GM12874 (cell line): ENCODE results near the gene SMPX.

ENCODE experiments used
- CTCF ChIP-seq: IDR thresholded peaks from 2 replicates; pipeline ENCODE4 v1.5.1; 2011; ENCODE audit warnings: low read depth, mild to moderate bottlenecking, control low read depth, low read length, moderate library complexity; ENCODE audit not compliant: insufficient read depth

SMPX gene

GRCh38 chrX:21781525-21781924, 23.6 kb upstream of the SMPX start:
- no peak for TF ChIP-seq CTCF

- TF ChIP-seq CTCF: no peak
Observed at GRCh38 chrX:21779095-21779494, 21.2 kb upstream of the SMPX start.

GRCh38 chrX:21778236-21778635, 20.3 kb upstream of the SMPX start:
- TF ChIP-seq CTCF: no peak

GRCh38 chrX:21770631-21771321, 12.9 kb upstream of the SMPX start:
- no peak for TF ChIP-seq CTCF

GRCh38 chrX:21766101-21766500, 8.2 kb upstream of the SMPX start:
- no peak for TF ChIP-seq CTCF

GRCh38 chrX:21764008-21764407, 6.1 kb upstream of the SMPX start:
- no peak for TF ChIP-seq CTCF

GRCh38 chrX:21758488-21758887, 572 bp upstream of the SMPX start:
- TF ChIP-seq CTCF: no peak
